Measurements from ENCODE around the gene CACHD1. TPM values are rescaled to one million over a fixed set of nuclear protein-coding genes. Genes with fewer than 3 reads are reported as not detected.

The CACHD1 gene
- total RNA-seq, 1 experiment from 2014 or later, result 29.9 TPM

GRCh38 chr1:64654519-64655341, 184.8 kb downstream of the CACHD1 start:
- ATAC-seq (no peak), DNase-seq (ENCODE audit: low read depth, low spot score) (no peak)
- no TSS peak for BruUV-seq (replicated peaks)
- H3K27me3 ChIP-seq (ENCODE audit: control insufficient read depth, insufficient read depth, low read length), result no peaks in the 10 kb centered on the region
- TF ChIP-seq, protein P1, sequence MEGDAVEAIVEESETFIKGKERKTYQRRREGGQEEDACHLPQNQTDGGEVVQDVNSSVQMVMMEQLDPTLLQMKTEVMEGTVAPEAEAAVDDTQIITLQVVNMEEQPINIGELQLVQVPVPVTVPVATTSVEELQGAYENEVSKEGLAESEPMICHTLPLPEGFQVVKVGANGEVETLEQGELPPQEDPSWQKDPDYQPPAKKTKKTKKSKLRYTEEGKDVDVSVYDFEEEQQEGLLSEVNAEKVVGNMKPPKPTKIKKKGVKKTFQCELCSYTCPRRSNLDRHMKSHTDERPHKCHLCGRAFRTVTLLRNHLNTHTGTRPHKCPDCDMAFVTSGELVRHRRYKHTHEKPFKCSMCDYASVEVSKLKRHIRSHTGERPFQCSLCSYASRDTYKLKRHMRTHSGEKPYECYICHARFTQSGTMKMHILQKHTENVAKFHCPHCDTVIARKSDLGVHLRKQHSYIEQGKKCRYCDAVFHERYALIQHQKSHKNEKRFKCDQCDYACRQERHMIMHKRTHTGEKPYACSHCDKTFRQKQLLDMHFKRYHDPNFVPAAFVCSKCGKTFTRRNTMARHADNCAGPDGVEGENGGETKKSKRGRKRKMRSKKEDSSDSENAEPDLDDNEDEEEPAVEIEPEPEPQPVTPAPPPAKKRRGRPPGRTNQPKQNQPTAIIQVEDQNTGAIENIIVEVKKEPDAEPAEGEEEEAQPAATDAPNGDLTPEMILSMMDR (IDR thresholded peaks at IDR 0.05), result peak; percentile 11; the same call in 1 of the 2 replicates
- TF ChIP-seq SIN3A (IDR thresholded peaks at IDR 0.05; ENCODE audit: borderline replicate concordance, insufficient read depth, low read depth, low read length) (no peak), TCF7L2 (IDR thresholded peaks at IDR 0.05; ENCODE audit: low read depth, low read length) (no peak)
- in situ Hi-C loops (cut with HindIII; ENCODE audit: low pct_unique_long_range_greater_than_20kb, low sequenced_read_pairs) (no loop called here), intact Hi-C loops (cut with micrococcal nuclease; ENCODE audit: unreplicated experiment) (no loop called here)
- no peaks in the 10 kb centered on the region for H3K4me1 ChIP-seq (ENCODE audit: control insufficient read depth, insufficient read depth, low read length)
- POLR2A ChIA-PET, result no interaction called here
- CTCF ChIA-PET, result no interaction called here
- H3K27ac ChIP-seq (ENCODE audit: low read length), result no peak overlapping the region
- no peaks in the 10 kb centered on the region for H3K9me3 ChIP-seq (ENCODE audit: control insufficient read depth, insufficient read depth, low read depth, low read length)
- H3K36me3 ChIP-seq (ENCODE audit: control insufficient read depth, insufficient read depth, low read length), result peaks cover 10% of the 10 kb centered on the region
- H3K4me3 ChIP-seq (ENCODE audit: low read depth in 2 of 2, low read length in 2 of 2), result no peak overlapping the region

GRCh38 chr1:64655861-64656260, 185.9 kb downstream of the CACHD1 start:
- no TSS peak for BruUV-seq (replicated peaks)
- Histone ChIP-seq H3K27ac (ENCODE audit: low read length) (no peak overlapping the region), H3K4me3 (ENCODE audit: low read depth in 2 of 2, low read length in 2 of 2) (no peak overlapping the region), H3K4me1 (ENCODE audit: control insufficient read depth, insufficient read depth, low read length) (no peaks in the 10 kb centered on the region), H3K9me3 (ENCODE audit: control insufficient read depth, insufficient read depth, low read depth, low read length) (no peaks in the 10 kb centered on the region), H3K36me3 (ENCODE audit: control insufficient read depth, insufficient read depth, low read length) (peaks cover 11% of the 10 kb centered on the region), H3K27me3 (ENCODE audit: control insufficient read depth, insufficient read depth, low read length) (no peaks in the 10 kb centered on the region)
- intact Hi-C loops (cut with micrococcal nuclease; ENCODE audit: unreplicated experiment), result no loop called here
- POLR2A ChIA-PET, result no interaction called here
- CTCF ChIA-PET, result no interaction called here
- no peak for ATAC-seq
- TF ChIP-seq TCF7L2 (IDR thresholded peaks at IDR 0.05; ENCODE audit: low read depth, low read length) (no peak), POLR2AphosphoS5 (IDR thresholded peaks at IDR 0.05; ENCODE audit: low read depth, low read length) (no peak), SIN3A (IDR thresholded peaks at IDR 0.05; ENCODE audit: borderline replicate concordance, insufficient read depth, low read depth, low read length) (no peak)
- TF ChIP-seq, protein P2, sequence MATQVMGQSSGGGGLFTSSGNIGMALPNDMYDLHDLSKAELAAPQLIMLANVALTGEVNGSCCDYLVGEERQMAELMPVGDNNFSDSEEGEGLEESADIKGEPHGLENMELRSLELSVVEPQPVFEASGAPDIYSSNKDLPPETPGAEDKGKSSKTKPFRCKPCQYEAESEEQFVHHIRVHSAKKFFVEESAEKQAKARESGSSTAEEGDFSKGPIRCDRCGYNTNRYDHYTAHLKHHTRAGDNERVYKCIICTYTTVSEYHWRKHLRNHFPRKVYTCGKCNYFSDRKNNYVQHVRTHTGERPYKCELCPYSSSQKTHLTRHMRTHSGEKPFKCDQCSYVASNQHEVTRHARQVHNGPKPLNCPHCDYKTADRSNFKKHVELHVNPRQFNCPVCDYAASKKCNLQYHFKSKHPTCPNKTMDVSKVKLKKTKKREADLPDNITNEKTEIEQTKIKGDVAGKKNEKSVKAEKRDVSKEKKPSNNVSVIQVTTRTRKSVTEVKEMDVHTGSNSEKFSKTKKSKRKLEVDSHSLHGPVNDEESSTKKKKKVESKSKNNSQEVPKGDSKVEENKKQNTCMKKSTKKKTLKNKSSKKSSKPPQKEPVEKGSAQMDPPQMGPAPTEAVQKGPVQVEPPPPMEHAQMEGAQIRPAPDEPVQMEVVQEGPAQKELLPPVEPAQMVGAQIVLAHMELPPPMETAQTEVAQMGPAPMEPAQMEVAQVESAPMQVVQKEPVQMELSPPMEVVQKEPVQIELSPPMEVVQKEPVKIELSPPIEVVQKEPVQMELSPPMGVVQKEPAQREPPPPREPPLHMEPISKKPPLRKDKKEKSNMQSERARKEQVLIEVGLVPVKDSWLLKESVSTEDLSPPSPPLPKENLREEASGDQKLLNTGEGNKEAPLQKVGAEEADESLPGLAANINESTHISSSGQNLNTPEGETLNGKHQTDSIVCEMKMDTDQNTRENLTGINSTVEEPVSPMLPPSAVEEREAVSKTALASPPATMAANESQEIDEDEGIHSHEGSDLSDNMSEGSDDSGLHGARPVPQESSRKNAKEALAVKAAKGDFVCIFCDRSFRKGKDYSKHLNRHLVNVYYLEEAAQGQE (IDR thresholded peaks at IDR 0.05; ENCODE audit: insufficient read depth in 1 of 2, low read depth in 2 of 2, low read length in 1 of 2), result no peak
- TF ChIP-seq, protein P1 (IDR thresholded peaks at IDR 0.05), result no peak
- in situ Hi-C loops (cut with HindIII; ENCODE audit: low pct_unique_long_range_greater_than_20kb, low sequenced_read_pairs), result no loop called here
- DNase-seq (ENCODE audit: low read depth, low spot score), result no peak
